ENCODE results near the gene CCDC12. TPM values are rescaled to one million over a fixed set of nuclear protein-coding genes. Genes with fewer than 3 reads are reported as not detected.

CCDC12 gene
- total and polyA plus RNA-seq, 2 of the 13 experiments (the other 11 are each of a cell fraction or from before 2014, with no cell fraction given), result 30.1 to 49.5 TPM

- TF ChIP-seq KAT8 (CRISPR knock-in tag; IDR thresholded peaks at IDR 0.05), result no peak
- peak; percentile 73 for TF ChIP-seq CEBPG (CRISPR knock-in tag; IDR thresholded peaks at IDR 0.05)
- 0 out of 2 replicates have a peak, but pooled peaks have one; percentile 19 for TF ChIP-seq ZNF687 (CRISPR knock-in tag; IDR thresholded peaks at IDR 0.05)
- TF ChIP-seq NRL (CRISPR knock-in tag; IDR thresholded peaks at IDR 0.05; ENCODE audit: borderline replicate concordance), result 0 out of 2 replicates have a peak, but pooled peaks have one; percentile 32
- peak; percentile 90 for TF ChIP-seq CEBPB (IDR thresholded peaks at IDR 0.05; ENCODE audit: borderline replicate concordance, low read depth, low read length)
- peak; percentile 36; the same call in 1 of the 2 replicates for TF ChIP-seq HNF4A (CRISPR knock-in tag; IDR thresholded peaks at IDR 0.05)
- no peak for TF ChIP-seq MYC (CRISPR knock-in tag; IDR thresholded peaks at IDR 0.05; ENCODE audit: borderline replicate concordance)
- Histone ChIP-seq H4K20me1 (ENCODE audit: insufficient read depth, low read length) (peaks cover 68% of the 10 kb centered on the region), H3K27ac (ENCODE audit: extremely low read length, insufficient read depth, low read length) (no peak overlapping the region), H3K9ac (ENCODE audit: insufficient read depth, low read depth, low read length) (no peak overlapping the region), H3K79me2 (ENCODE audit: insufficient read depth, low read length) (peaks cover 86% of the 10 kb centered on the region), H3K4me2 (ENCODE audit: low read depth, low read length) (no peak overlapping the region), H3K4me1 (ENCODE audit: insufficient read depth, low read length) (peaks cover 86% of the 10 kb centered on the region), H3K27me3 (ENCODE audit: control insufficient read depth in 1 of 2, insufficient read depth in 2 of 2, low read length in 2 of 2) (no peaks in the 10 kb centered on the region), H3K9me3 (ENCODE audit: low read length) (no peaks in the 10 kb centered on the region), H3K4me3 (replicated peaks in 1 of 3; ENCODE audit: insufficient read depth in 1 of 3, low read depth in 2 of 3, low read length in 3 of 3) (no peak overlapping the region), H2AFZ (ENCODE audit: low read length) (no peak overlapping the region), H3K36me3 (replicated peaks in 1 of 2; ENCODE audit: control insufficient read depth in 1 of 2, insufficient read depth in 2 of 2, low read length in 2 of 2) (peaks cover 2 to 27% of the 10 kb centered on the region in 2 experiments; a peak in 4 of 5 replicates)
- ChIA-PET CTCF (ENCODE audit: low intra/inter-chr PET ratio, low total read pairs) (no interaction called here), POLR2A (no interaction called here)
- WGBS (ENCODE audit: low lambda C conversion rate), result 69% methylated on average over 6 of the region's 9 CpGs
- BruUV-seq (replicated peaks), result no TSS peak
- ATAC-seq, result no peak
- DNase-seq (ENCODE audit: low spot score), result no peak
- in situ Hi-C loops (cut with HindIII; ENCODE audit: extremely low pct_ligation_motif_present, low pct_unique_long_range_greater_than_20kb), result no loop called here
- no peak for FAIRE-seq
- intact Hi-C loops (cut with micrococcal nuclease; ENCODE audit: unreplicated experiment), result no loop called here
Observed at GRCh38 chr3:46968783-46969428, 7.6 kb downstream of the CCDC12 start.
